Measurements from ENCODE around the gene ATG14. TPM values are rescaled to one million over a fixed set of nuclear protein-coding genes. Genes with fewer than 3 reads are reported as not detected.
A peak's percentile ranks its signal among the peaks of the same experiment; 100 is the strongest.

The ATG14 gene
- total and polyA plus RNA-seq, 2 of the 13 experiments (the other 11 are each of a cell fraction or from before 2014, with no cell fraction given): 7.2 to 9.1 TPM

DNA sequence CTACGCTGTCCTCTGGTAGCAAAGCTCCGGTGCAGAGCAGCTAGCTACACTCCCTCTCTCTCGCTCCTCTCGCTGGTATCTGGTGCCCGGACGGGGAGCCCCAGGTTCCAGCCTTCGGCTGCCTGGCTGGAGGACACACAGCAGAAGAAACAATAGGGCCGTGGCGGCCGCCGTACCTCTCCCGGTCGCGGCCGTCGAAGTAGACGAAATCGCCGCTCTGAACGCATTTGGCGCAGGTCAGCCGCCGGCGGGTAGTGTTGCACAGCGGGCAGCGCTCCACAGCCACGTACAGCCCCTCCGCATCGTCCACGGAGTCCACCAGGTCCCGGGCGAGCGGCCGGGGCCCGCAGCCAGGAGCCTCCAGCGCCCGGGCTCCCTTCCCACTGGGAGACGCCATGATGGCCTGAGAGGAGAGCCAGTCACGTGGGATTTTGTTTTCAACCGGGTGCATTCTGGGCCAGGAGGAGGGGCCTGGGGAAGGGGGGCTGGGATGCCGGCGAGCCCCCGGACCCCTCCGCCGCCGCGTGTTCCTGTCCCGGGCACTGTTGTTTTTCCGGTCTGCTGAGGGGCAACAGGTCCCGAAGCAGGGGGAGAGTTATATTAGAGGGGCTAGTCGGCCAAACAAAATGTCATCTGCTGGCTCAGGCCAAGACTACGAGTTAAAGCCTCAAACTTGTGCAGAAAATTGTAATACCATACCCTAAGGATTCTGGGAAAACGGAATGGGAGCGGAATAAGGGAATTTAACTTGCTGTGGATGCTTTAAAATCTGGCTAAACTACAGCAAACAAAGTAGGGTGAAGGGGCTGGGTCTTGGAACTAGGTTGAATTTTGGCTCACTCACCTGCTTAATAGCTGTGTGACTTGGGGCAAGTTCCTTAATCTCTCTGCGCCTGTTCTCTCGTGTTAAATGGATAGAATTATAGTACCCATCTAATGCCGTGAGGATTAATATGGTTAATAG, at the start of gene ATG14 (continued):
- TF ChIP-seq ZNF263 (CRISPR knock-in tag; IDR thresholded peaks at IDR 0.05) (no peak), FOXJ3 (CRISPR knock-in tag; IDR thresholded peaks at IDR 0.05; ENCODE audit: borderline replicate concordance) (peak; percentile 69; the same call in 1 of the 2 replicates), CC2D1A (CRISPR knock-in tag; IDR thresholded peaks at IDR 0.05) (no peak), KDM5A (IDR thresholded peaks at IDR 0.05; ENCODE audit: borderline replicate concordance, low read length) (peak; percentile 99), ZC3H4 (CRISPR knock-in tag; IDR thresholded peaks at IDR 0.05; ENCODE audit: borderline replicate concordance) (no peak), ZNF24 (IDR thresholded peaks at IDR 0.05) (no peak), ZFX (CRISPR knock-in tag; IDR thresholded peaks at IDR 0.05; ENCODE audit: low read depth) (peak; percentile 97), GABPA (IDR thresholded peaks at IDR 0.05; ENCODE audit: low read depth, low read length) (peak; percentile 32), GABPA (CRISPR knock-in tag; IDR thresholded peaks at IDR 0.05; ENCODE audit: low read depth) (peak; percentile 76), ERF (CRISPR knock-in tag; IDR thresholded peaks at IDR 0.05) (peak; percentile 24; the same call in 1 of the 2 replicates), RORA (CRISPR knock-in tag; IDR thresholded peaks at IDR 0.05) (no peak), GTF2F1 (IDR thresholded peaks at IDR 0.05; ENCODE audit: low read length) (no peak), TBL1XR1 (IDR thresholded peaks at IDR 0.05; ENCODE audit: borderline replicate concordance, low read length, partially characterized antibody) (no peak), CBX1 (IDR thresholded peaks at IDR 0.05; ENCODE audit: low read depth) (no peak), ZNF883 (CRISPR knock-in tag; IDR thresholded peaks at IDR 0.05; ENCODE audit: not compliant biosample characterization) (peak; percentile 20), NCOA2 (CRISPR knock-in tag; IDR thresholded peaks at IDR 0.05) (no peak), NONO (IDR thresholded peaks at IDR 0.05) (no peak), NONO (CRISPR knock-in tag; conservative IDR thresholded peaks at IDR 0.05) (no peak; the same call in 1 of the 2 replicates), RCOR2 (CRISPR knock-in tag; IDR thresholded peaks at IDR 0.05) (no peak), HOXD1 (CRISPR knock-in tag; IDR thresholded peaks at IDR 0.05) (no peak), RAD51 (IDR thresholded peaks at IDR 0.05; ENCODE audit: borderline replicate concordance) (peak; percentile 69), SRSF4 (IDR thresholded peaks at IDR 0.05; ENCODE audit: low read depth, low read length, poor library complexity, severe bottlenecking) (no peak)
- TF ChIP-seq, protein P1, sequence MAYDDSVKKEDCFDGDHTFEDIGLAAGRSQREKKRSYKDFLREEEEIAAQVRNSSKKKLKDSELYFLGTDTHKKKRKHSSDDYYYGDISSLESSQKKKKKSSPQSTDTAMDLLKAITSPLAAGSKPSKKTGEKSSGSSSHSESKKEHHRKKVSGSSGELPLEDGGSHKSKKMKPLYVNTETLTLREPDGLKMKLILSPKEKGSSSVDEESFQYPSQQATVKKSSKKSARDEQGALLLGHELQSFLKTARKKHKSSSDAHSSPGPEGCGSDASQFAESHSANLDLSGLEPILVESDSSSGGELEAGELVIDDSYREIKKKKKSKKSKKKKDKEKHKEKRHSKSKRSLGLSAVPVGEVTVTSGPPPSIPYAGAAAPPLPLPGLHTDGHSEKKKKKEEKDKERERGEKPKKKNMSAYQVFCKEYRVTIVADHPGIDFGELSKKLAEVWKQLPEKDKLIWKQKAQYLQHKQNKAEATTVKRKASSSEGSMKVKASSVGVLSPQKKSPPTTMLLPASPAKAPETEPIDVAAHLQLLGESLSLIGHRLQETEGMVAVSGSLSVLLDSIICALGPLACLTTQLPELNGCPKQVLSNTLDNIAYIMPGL (CRISPR knock-in tag; IDR thresholded peaks at IDR 0.05; ENCODE audit: borderline replicate concordance in 1 of 2, low read depth in 1 of 2): peak; percentile 46 to 71; a peak in 2 of 4 replicates
- TF ChIP-seq, protein P2, sequence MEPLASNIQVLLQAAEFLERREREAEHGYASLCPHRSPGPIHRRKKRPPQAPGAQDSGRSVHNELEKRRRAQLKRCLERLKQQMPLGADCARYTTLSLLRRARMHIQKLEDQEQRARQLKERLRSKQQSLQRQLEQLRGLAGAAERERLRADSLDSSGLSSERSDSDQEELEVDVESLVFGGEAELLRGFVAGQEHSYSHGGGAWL (CRISPR knock-in tag; IDR thresholded peaks at IDR 0.05): peak; percentile 83
- TF ChIP-seq, protein P3, sequence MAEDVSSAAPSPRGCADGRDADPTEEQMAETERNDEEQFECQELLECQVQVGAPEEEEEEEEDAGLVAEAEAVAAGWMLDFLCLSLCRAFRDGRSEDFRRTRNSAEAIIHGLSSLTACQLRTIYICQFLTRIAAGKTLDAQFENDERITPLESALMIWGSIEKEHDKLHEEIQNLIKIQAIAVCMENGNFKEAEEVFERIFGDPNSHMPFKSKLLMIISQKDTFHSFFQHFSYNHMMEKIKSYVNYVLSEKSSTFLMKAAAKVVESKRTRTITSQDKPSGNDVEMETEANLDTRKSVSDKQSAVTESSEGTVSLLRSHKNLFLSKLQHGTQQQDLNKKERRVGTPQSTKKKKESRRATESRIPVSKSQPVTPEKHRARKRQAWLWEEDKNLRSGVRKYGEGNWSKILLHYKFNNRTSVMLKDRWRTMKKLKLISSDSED (CRISPR knock-in tag; IDR thresholded peaks at IDR 0.05): no peak

Measured in HepG2 (cell line).